ENCODE measurements around the gene ZYG11B.
"Not testable (repeated sequence)": the region's sequence is repeated elsewhere in the genome, so short reads cannot be mapped to it uniquely, and the experiment has no call there.

Gene ZYG11B

GRCh38 chr1:52707927-52708655 is 18.2 kb upstream of the ZYG11B start:
- peak in 1 of 2 donors; percentile 10 for DNase-seq

GRCh38 chr1:52709016-52709415 is 17.2 kb upstream of the ZYG11B start:
- DNase-seq: no peak

GRCh38 chr1:52713590-52713989 is 12.7 kb upstream of the ZYG11B start:
- no peak for DNase-seq

GRCh38 chr1:52715296-52715695 is 11.0 kb upstream of the ZYG11B start:
- DNase-seq: not testable (repeated sequence)

- no peak for DNase-seq
Measured at GRCh38 chr1:52723260-52723659, 3.0 kb upstream of the ZYG11B start.

- no peak for DNase-seq
Measured at GRCh38 chr1:52725903-52726264, 369 bp upstream of the ZYG11B start.

GRCh38 chr1:52727114-52727586 is 897 bp downstream of the ZYG11B start:
- DNase-seq: no peak

GRCh38 chr1:52727956-52728656 is 1.9 kb downstream of the ZYG11B start:
- DNase-seq: no peak

- no peak for DNase-seq
Measured at GRCh38 chr1:52733368-52733767, 7.1 kb downstream of the ZYG11B start.

GRCh38 chr1:52735371-52735770 is 9.1 kb downstream of the ZYG11B start:
- not testable (repeated sequence) for DNase-seq

- DNase-seq: no peak
Measured at GRCh38 chr1:52738148-52738547, 11.9 kb downstream of the ZYG11B start.

- no peak for DNase-seq
Measured at GRCh38 chr1:52738893-52739292, 12.6 kb downstream of the ZYG11B start.

- no peak for DNase-seq
Measured at GRCh38 chr1:52739699-52740467, 13.6 kb downstream of the ZYG11B start.

GRCh38 chr1:52741259-52741658 is 15.0 kb downstream of the ZYG11B start:
- no peak for DNase-seq

GRCh38 chr1:52746189-52746588 is 19.9 kb downstream of the ZYG11B start:
- DNase-seq: no peak

- DNase-seq: no peak
Measured at GRCh38 chr1:52747450-52747849, 21.2 kb downstream of the ZYG11B start.

- DNase-seq: no peak
Measured at GRCh38 chr1:52748119-52748518, 21.9 kb downstream of the ZYG11B start.

- not testable (repeated sequence) for DNase-seq
Measured at GRCh38 chr1:52749496-52749895, 23.2 kb downstream of the ZYG11B start.

- DNase-seq: not testable (repeated sequence)
Measured at GRCh38 chr1:52750139-52750538, 23.9 kb downstream of the ZYG11B start.

- DNase-seq: no peak
Measured at GRCh38 chr1:52751589-52752483, 25.6 kb downstream of the ZYG11B start.

- DNase-seq: no peak
Measured at GRCh38 chr1:52752484-52752826, 26.2 kb downstream of the ZYG11B start.

GRCh38 chr1:52753169-52753568 is 26.9 kb downstream of the ZYG11B start:
- no peak for DNase-seq

GRCh38 chr1:52756020-52756419 is 29.8 kb downstream of the ZYG11B start:
- DNase-seq: no peak

Data from CD4-positive, alpha-beta T cell treated with Interleukin-1 beta for 1 hour (primary cell).